Keratinocyte (primary cell): ENCODE measurements around the gene ASIC1.

Source experiments
- EZH2 ChIP-seq: IDR thresholded peaks from one replicate; pipeline ENCODE4 v1.6.1; 2012; ENCODE audit warnings: inconsistent platforms, mild to moderate bottlenecking, low read length, moderate library complexity
- TF ChIP-seq, protein P1 (sequence below), 3 experiments: IDR thresholded peaks in 1 of 3; conservative IDR thresholded peaks in 1 of 3; optimal IDR thresholded peaks in 1 of 3; 2 replicates in 2 of 3; 3 replicates in 1 of 3; pipeline versions ENCODE3 to v1.5.1; 2011; ENCODE audit warnings: low read length in 3 of 3, mild to moderate bottlenecking in 3 of 3, moderate library complexity in 2 of 3, control low read depth in 1 of 3, inconsistent platforms in 1 of 3; ENCODE audit not compliant: insufficient read depth in 2 of 3; ENCODE audit errors: extremely low read depth in 1 of 3

DNA sequence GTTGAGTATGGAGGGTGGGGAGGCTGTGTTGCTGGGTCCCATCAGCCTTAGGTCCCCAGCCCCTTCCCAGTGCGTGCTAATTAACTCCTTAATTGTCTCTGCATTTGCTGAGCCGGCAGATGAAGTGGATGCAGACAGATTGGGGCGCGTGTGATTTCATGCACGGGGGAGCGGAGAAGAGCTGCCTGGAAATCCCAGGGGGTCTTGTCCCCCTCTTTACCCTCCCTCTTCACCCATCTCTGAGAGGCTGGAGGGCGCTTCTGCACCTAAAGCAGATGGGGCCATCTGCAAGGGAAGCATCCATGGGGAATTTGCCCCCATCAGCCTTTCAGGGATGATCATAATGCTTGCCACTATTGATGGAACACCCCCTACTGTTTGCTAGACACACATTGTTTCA lies 4.4 kb upstream of the ASIC1 start:
- TF ChIP-seq, protein P1, sequence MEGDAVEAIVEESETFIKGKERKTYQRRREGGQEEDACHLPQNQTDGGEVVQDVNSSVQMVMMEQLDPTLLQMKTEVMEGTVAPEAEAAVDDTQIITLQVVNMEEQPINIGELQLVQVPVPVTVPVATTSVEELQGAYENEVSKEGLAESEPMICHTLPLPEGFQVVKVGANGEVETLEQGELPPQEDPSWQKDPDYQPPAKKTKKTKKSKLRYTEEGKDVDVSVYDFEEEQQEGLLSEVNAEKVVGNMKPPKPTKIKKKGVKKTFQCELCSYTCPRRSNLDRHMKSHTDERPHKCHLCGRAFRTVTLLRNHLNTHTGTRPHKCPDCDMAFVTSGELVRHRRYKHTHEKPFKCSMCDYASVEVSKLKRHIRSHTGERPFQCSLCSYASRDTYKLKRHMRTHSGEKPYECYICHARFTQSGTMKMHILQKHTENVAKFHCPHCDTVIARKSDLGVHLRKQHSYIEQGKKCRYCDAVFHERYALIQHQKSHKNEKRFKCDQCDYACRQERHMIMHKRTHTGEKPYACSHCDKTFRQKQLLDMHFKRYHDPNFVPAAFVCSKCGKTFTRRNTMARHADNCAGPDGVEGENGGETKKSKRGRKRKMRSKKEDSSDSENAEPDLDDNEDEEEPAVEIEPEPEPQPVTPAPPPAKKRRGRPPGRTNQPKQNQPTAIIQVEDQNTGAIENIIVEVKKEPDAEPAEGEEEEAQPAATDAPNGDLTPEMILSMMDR (optimal IDR thresholded peaks at IDR 0.05 in 1 of 3, IDR thresholded peaks at IDR 0.05 in 1 of 3, conservative IDR thresholded peaks at IDR 0.05 in 1 of 3; ENCODE audit: extremely low read depth in 1 of 3, insufficient read depth in 2 of 3, low read length in 3 of 3): no peak
- TF ChIP-seq EZH2: no peak
